ENCODE measurements around the gene GALNT2. TPM values are rescaled to one million over a fixed set of nuclear protein-coding genes. Genes with fewer than 3 reads are reported as not detected.
A peak's percentile ranks its signal among the peaks of the same experiment; 100 is the strongest.

Gene GALNT2
- total and polyA plus RNA-seq, 2 of the 13 experiments (the other 11 are each of a cell fraction or from before 2014, with no cell fraction given), result 39.3 to 39.6 TPM

- TF ChIP-seq ZNF256 (CRISPR knock-in tag; conservative IDR thresholded peaks at IDR 0.05) (no peak), TBL1XR1 (IDR thresholded peaks at IDR 0.05; ENCODE audit: borderline replicate concordance, low read length, partially characterized antibody) (no peak), ZNF549 (CRISPR knock-in tag; IDR thresholded peaks at IDR 0.05) (no peak), ZNF510 (CRISPR knock-in tag; IDR thresholded peaks at IDR 0.05; ENCODE audit: low read depth) (no peak), DPF2 (CRISPR knock-in tag; IDR thresholded peaks at IDR 0.05; ENCODE audit: borderline replicate concordance, low read depth) (no peak), ZMYM2 (CRISPR knock-in tag; IDR thresholded peaks at IDR 0.05) (no peak), ZBTB21 (CRISPR knock-in tag; IDR thresholded peaks at IDR 0.05) (no peak), EED (CRISPR knock-in tag; IDR thresholded peaks at IDR 0.05) (no peak), KAT7 (CRISPR knock-in tag; IDR thresholded peaks at IDR 0.05; ENCODE audit: borderline replicate concordance) (no peak), ZNF282 (IDR thresholded peaks at IDR 0.05; ENCODE audit: partially characterized antibody) (no peak), ZKSCAN8 (CRISPR knock-in tag; IDR thresholded peaks at IDR 0.05; ENCODE audit: borderline replicate concordance) (no peak), ZSCAN9 (CRISPR knock-in tag; IDR thresholded peaks at IDR 0.05; ENCODE audit: borderline replicate concordance) (no peak), ZNF788 (CRISPR knock-in tag; IDR thresholded peaks at IDR 0.05; ENCODE audit: borderline replicate concordance) (no peak; the same call in 1 of the 2 replicates), ZSCAN21 (CRISPR knock-in tag; IDR thresholded peaks at IDR 0.05; ENCODE audit: borderline replicate concordance) (no peak), MAFG (CRISPR knock-in tag; IDR thresholded peaks at IDR 0.05) (no peak), ZMAT5 (CRISPR knock-in tag; IDR thresholded peaks at IDR 0.05; ENCODE audit: borderline replicate concordance, low read depth) (no peak), SNAI1 (CRISPR knock-in tag; IDR thresholded peaks at IDR 0.05; ENCODE audit: borderline replicate concordance) (no peak), GZF1 (CRISPR knock-in tag; IDR thresholded peaks at IDR 0.05) (no peak)
- TF ChIP-seq, protein P1, sequence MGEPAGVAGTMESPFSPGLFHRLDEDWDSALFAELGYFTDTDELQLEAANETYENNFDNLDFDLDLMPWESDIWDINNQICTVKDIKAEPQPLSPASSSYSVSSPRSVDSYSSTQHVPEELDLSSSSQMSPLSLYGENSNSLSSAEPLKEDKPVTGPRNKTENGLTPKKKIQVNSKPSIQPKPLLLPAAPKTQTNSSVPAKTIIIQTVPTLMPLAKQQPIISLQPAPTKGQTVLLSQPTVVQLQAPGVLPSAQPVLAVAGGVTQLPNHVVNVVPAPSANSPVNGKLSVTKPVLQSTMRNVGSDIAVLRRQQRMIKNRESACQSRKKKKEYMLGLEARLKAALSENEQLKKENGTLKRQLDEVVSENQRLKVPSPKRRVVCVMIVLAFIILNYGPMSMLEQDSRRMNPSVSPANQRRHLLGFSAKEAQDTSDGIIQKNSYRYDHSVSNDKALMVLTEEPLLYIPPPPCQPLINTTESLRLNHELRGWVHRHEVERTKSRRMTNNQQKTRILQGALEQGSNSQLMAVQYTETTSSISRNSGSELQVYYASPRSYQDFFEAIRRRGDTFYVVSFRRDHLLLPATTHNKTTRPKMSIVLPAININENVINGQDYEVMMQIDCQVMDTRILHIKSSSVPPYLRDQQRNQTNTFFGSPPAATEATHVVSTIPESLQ (CRISPR knock-in tag; conservative IDR thresholded peaks at IDR 0.05), result no peak
- TF ChIP-seq, protein P2, sequence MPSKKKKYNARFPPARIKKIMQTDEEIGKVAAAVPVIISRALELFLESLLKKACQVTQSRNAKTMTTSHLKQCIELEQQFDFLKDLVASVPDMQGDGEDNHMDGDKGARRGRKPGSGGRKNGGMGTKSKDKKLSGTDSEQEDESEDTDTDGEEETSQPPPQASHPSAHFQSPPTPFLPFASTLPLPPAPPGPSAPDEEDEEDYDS (CRISPR knock-in tag; IDR thresholded peaks at IDR 0.05), result no peak
- TF ChIP-seq, protein P3, sequence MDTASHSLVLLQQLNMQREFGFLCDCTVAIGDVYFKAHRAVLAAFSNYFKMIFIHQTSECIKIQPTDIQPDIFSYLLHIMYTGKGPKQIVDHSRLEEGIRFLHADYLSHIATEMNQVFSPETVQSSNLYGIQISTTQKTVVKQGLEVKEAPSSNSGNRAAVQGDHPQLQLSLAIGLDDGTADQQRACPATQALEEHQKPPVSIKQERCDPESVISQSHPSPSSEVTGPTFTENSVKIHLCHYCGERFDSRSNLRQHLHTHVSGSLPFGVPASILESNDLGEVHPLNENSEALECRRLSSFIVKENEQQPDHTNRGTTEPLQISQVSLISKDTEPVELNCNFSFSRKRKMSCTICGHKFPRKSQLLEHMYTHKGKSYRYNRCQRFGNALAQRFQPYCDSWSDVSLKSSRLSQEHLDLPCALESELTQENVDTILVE (CRISPR knock-in tag; IDR thresholded peaks at IDR 0.05), result peak; percentile 1; the same call in 1 of the 2 replicates
Observed at GRCh38 chr1:230157420-230158390, 90.7 kb downstream of the GALNT2 start (continued).

Measured in HepG2 (cell line).